GM18951 (cell line): ENCODE measurements around the gene RALY.

Experiments used
- POLR2A ChIP-seq: IDR thresholded peaks from 4 replicates; pipeline ENCODE4 v1.6.1; 2011; ENCODE audit warnings: mild to moderate bottlenecking; ENCODE audit not compliant: insufficient read length, insufficient read depth; ENCODE audit errors: extremely low read depth
- in situ Hi-C: fragments of 300-500 bp; cut with MboI; formaldehyde crosslinking; loops from one replicate; pipeline ENCODE4 v1.12.0; 2022; ENCODE audit warnings: low sequenced_read_pairs, mixed read lengths, inconsistent platforms; ENCODE audit not compliant: unreplicated experiment

Gene RALY

DNA sequence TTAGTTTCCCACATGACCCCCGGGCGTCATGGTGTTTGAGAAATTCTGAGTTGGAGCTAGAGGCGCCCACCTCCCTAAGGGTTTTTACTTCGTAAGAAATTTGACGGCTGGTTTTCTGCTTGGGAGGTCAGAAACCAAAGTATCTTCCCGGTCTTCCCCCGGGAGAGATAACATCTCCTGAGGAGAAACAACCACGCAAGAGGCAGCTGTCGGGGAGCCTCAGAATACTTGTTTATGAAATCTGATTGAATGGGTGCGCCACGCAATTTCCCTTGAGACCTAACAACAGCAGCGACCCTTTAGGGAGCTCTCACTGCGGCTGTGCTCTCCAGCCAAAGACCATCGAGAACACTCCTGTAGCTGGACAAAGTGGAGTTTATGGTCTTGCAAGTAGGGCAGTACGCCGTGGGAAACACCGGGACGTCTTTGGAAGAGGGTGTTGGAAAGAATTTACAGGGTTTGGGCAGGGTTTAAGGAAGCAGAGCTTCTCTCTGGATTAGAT is 118.9 kb downstream of the RALY start:
- TF ChIP-seq POLR2A = no peak
- in situ Hi-C loops = no loop called here

DNA sequence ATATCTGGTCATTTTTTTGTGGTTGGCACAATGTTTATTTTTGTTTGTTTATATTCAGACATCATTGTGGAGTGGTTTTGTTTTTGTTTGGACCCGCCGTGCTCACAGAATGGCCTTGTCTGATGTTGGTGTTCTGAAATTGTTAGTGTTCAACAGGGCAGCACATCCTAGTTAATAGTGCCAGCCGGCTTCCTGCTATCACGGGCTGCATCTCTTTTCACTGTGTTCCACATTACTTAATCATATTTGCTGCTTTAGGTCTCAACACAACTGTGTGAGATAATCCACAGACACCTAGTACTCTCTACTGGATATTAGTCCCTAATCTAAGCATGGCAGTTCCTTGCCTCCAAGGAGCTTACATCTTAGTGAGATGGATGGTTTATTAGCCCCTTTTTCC is 121.1 kb downstream of the RALY start:
- TF ChIP-seq POLR2A = no peak
- in situ Hi-C loops = no loop called here

DNA sequence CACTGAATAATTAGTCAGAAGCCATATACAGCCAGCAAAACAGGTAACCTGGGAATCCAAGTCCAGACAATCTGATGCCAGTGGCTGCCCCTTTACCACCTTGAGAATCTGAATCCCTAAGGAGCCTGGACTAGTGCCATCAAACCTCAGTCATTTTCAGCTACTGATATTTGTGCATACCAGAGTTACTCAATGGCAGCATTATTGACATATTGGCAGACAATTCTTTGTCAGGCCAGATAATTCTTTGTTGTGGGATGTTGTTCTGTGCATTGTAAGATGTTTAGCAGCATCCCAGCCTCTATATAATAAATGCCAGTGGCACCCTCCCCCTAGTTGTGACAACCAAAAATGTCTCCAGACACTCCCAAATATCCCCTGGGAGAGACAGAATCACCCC is 121.5 kb downstream of the RALY start:
- in situ Hi-C loops = no loop called here

DNA sequence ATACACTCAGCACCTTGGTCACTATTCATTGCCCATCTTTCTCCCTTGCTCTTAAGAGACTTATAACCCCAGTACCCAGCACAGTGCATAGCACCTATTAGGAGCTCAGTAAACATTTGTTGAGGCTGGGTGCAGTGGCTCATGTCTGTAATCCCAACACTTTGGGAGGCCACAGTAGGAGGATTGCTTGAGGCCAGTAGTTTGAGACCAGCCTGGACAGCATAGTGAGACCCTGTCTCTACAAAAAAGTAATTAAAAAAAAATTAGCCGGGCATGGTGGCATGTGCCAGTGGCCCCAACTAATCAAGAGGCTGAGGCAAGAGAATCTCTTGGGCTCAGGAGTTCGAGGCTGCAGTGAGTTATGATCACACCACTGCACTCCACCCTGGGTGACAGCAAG is 126.5 kb downstream of the RALY start:
- no peak for TF ChIP-seq POLR2A
- in situ Hi-C loops = no loop called here

More for the DNA sequence above, 121.5 kb downstream of the RALY start:
- TF ChIP-seq POLR2A = no peak

DNA sequence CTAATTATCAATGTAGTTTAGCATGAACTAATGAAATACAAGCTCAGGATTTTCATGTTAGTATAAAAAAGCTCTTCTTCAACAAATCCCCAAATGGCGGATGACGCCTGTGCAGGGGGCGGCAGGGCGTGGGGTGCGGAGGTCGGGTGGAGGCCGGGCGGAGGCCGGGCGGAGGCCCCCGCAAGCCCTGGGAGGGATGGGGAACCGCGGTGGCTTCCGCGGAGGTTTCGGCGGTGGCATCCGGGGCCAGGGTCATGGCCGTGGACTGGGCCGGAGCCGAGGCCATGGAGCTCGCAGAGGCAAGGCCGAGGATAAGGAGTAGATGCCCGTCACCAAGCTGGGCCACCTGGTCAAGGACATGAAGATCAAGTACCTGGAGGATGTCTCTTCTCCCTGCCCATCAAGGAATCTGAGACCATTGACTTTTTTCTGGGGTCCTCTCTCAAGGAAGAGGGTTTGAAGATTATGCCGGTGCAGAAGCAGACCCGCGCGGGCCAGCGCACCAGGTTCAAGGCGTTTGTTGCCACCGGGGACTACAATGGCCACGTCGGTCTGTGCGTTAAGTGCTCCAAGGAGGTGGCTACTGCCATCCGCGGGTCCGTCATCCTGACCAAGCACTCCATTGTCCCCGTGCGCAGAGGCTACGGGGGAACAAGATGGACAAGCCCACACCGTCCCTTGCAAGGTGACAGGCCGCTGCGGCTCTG is 128.7 kb downstream of the RALY start:
- in situ Hi-C loops = no loop called here
- no peak for TF ChIP-seq POLR2A

DNA sequence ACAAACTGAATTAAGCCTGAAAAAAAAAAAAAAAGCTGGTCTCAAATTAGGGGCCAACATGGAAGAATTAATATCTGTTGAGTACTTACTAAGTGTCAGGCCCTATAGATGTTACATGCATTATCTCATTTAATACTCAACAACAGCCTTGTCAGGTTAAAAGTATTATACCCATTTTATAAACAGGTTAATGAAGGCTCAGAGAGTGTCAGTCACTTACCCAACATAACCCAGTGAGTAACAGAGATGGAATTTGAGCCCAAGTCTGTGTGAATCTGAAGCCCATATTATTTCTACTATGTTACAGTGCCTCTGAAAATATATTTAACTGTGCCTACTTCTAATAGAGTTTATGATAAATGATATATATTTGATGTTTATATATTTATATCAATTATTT is 129.6 kb downstream of the RALY start:
- in situ Hi-C loops = no loop called here
- TF ChIP-seq POLR2A = no peak

DNA sequence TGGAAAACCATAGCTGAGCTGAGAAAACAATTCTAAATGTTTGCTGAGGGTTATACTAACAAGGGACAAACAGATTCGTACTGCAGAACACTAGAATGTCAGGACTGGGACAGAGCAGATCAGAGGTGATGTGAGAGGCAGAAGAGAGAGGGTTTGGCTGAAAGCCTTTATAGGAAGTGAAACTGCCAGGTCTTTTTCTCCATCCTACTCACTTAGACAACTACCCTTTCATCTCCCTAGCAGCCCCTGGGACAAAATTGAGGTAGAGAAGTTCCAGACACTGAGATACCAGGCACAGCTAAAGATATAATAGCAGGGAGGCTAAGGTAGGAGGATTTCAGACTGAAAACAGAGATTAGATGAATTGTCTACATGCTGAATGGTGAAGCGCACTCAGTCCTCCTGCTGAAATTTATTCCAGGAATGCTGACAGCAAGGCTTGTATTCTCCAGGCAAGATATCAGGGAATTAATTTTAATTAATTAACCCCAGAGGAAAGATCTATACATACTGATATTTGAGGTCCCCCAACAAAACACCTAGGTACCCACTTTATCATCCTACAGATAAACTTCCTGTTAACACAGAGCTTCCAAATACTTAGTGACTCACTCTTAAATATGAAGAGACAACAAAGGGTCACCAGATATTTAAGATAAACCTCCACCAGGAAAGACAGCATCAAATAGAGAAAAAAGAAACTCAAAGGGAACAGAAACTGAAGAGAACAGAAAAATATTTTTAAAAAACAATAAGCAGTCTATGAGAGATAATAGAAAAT is 130.9 kb downstream of the RALY start:
- in situ Hi-C loops = loop anchor here (25.0 kb wide), 1 partner anchor 662 kb away; no protein-coding TSS in a partner anchor
- TF ChIP-seq POLR2A = no peak

DNA sequence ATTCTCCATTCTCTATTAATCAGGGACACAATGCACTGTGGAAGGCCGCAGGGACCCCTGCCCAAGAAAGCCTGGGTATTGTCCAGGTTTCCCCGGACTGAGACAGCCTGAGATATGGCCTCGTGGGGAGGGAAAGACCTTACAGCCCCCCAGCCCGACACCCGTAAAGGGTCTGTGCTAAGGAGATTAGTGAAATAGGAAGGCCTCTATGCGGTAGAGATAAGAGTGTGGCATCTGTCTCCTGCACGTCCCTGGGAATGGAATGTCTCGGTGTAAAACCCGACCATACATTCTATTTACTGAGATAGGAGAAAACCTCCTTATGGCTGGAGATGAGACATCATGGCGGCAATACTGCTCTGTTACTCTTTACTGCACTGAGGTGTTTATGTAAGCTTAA is 134.1 kb downstream of the RALY start:
- no peak for TF ChIP-seq POLR2A

DNA sequence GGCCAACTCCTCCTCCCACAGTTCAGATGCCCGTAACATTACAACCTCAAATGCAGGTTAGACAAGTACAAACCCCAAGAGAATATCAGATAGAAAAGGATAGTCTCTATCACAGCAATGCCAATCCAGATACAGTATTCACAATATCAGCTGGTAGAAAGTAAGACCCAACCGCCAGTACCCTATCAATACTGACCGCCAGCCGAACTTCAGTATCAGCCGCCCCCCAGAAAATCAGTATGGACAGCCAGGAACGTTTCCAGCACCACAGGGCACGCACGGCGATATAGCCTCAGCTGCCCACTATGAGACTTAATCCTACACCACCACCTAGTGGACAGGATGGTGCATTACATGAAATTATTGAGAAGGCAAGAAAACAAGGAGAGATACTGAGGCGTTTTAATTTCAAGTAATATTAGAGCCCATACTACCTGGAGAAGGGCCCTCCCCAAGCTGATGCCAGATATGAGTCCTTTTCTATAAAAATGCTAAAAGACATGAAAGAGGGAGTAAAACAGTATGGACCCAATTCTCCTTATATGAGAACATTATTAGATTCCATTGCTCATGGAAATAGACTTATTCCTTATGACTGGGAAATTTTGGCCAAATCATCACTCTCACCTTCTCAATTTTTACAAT is 135.9 kb downstream of the RALY start:
- TF ChIP-seq POLR2A = no peak
- in situ Hi-C loops = loop anchor here (25.0 kb wide), 1 partner anchor 667 kb away; no protein-coding TSS in a partner anchor

More for the DNA sequence above, 134.1 kb downstream of the RALY start:
- in situ Hi-C loops = loop anchor here (25.0 kb wide), 1 partner anchor 665 kb away; no protein-coding TSS in a partner anchor

DNA sequence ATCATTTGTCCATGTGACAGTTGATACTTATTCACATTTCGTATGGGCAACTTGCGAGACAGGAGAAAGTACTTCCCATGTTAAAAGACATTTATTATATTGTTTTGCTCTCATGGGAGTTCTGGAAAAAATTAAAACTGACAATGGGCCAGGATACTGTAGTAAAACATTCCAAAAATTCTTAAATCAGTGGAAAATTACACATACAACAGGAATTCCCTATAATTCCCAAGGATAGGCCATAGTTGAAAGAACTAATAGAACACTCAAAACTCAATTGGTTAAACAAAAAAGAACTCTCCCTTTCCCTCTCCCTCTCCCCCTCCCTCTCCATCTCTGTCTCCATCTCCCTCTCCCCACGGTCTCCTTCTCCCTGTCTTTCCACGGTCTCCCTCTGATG is 137.8 kb downstream of the RALY start:
- no peak for TF ChIP-seq POLR2A
- in situ Hi-C loops = loop anchor here (25.0 kb wide), 1 partner anchor 669 kb away; no protein-coding TSS in a partner anchor

DNA sequence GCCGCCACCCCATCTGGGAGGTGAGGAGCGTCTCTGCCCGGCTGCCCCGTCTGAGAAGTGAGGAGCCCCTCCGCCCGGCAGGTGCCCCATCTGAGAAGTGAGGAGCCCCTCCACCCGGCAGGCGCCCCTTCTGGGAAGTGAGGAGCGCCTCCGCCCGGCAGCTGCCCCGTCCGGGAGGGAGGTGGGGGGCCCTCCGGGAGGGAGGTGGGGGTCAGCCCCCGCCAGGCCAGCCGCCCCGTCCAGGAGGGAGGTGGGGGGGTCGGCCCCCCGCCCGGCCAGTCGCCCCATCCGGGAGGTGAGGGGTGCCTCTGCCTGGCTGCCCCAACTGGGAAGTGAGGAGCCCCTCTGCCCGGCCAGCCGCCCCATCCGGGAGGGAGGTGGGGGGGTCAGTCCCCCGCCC is 138.8 kb downstream of the RALY start:
- in situ Hi-C loops = loop anchor here (25.0 kb wide), 1 partner anchor 670 kb away; no protein-coding TSS in a partner anchor

DNA sequence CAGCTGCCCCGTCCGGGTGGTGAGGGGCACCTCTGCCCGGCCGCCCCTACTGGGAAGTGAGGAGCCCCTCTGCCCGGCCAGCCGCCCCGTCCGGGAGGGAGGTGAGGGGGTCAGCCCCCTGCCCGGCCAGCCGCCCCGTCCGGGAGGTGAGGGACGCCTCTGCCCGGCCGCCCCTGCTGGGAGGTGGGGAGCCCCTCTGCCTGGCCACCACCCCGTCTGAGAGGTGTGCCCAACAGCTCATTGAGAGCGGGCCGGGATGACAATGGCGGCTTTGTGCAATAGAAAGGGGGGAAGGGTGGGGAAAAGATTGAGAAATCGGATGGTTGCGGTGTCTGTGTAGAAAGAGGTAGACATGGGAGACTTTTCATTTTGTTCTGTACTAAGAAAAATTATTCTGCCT is 139.2 kb downstream of the RALY start:
- in situ Hi-C loops = loop anchor here (25.0 kb wide), 1 partner anchor 671 kb away; no protein-coding TSS in a partner anchor

DNA sequence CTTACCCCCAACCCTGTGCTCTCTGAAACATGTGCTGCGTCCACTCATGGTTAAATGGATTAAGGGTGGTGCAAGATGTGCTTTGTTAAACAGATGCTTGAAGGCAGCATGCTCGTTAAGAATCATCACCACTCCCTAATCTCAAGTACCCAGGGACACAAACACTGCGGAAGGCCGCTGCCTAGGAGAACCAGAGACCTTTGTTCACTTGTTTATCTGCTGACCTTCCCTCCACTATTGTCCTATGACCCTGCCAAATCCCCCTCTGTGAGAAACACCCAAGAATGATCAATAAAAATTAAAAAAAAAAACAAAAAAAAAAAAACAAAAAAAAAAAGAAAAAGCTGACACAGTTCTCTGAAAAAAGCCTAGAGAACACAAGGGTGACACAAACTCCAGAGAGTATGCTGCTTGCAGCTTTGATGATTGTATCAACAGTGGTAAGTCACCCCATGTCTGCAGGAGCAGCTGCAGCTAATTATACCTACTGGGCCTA is 139.7 kb downstream of the RALY start:
- in situ Hi-C loops = loop anchor here (25.0 kb wide), 1 partner anchor 671 kb away; no protein-coding TSS in a partner anchor
